ENCODE results near the gene LZTS3. TPM values are rescaled to one million over a fixed set of nuclear protein-coding genes. Genes with fewer than 3 reads are reported as not detected.
A peak's percentile ranks its signal among the peaks of the same experiment; 100 is the strongest.

LZTS3 gene
- total and polyA plus RNA-seq, 2 of the 13 experiments (the other 11 are each of a cell fraction or from before 2014, with no cell fraction given), result 10.1 to 31.3 TPM

- TF ChIP-seq ZMYM4 (CRISPR knock-in tag; IDR thresholded peaks at IDR 0.05) (peak; percentile 35; the same call in 1 of the 2 replicates), SOX6 (IDR thresholded peaks at IDR 0.05) (no peak), SOX6 (CRISPR knock-in tag; IDR thresholded peaks at IDR 0.05) (no peak), ZNF275 (CRISPR knock-in tag; IDR thresholded peaks at IDR 0.05; ENCODE audit: borderline replicate concordance) (no peak), SRSF9 (IDR thresholded peaks at IDR 0.05; ENCODE audit: borderline replicate concordance, insufficient read depth, low read depth, low read length, poor library complexity, severe bottlenecking) (no peak), SP4 (CRISPR knock-in tag; IDR thresholded peaks at IDR 0.05) (no peak), ZMYM2 (CRISPR knock-in tag; IDR thresholded peaks at IDR 0.05) (no peak), ZNF580 (CRISPR knock-in tag; IDR thresholded peaks at IDR 0.05; ENCODE audit: borderline replicate concordance, low read depth) (no peak), ZNF660 (CRISPR knock-in tag; IDR thresholded peaks at IDR 0.05; ENCODE audit: borderline replicate concordance, low read depth) (no peak), MZF1 (CRISPR knock-in tag; IDR thresholded peaks at IDR 0.05; ENCODE audit: borderline replicate concordance) (no peak), NAIF1 (CRISPR knock-in tag; IDR thresholded peaks at IDR 0.05; ENCODE audit: borderline replicate concordance) (no peak), ISL2 (CRISPR knock-in tag; IDR thresholded peaks at IDR 0.05) (no peak), FOXO4 (CRISPR knock-in tag; conservative IDR thresholded peaks at IDR 0.05) (no peak), POLR2AphosphoS2 (IDR thresholded peaks at IDR 0.05; ENCODE audit: low read depth, low read length) (no peak), NONO (IDR thresholded peaks at IDR 0.05) (no peak), NONO (CRISPR knock-in tag; conservative IDR thresholded peaks at IDR 0.05) (peak; percentile 32; the same call in 1 of the 2 replicates), ATF4 (CRISPR knock-in tag; IDR thresholded peaks at IDR 0.05) (no peak), ZNF512 (CRISPR knock-in tag; IDR thresholded peaks at IDR 0.05) (no peak), MNT (IDR thresholded peaks at IDR 0.05) (no peak), ATM (IDR thresholded peaks at IDR 0.05; ENCODE audit: borderline replicate concordance) (no peak), ZNF777 (CRISPR knock-in tag; IDR thresholded peaks at IDR 0.05) (no peak), PITX1 (CRISPR knock-in tag; IDR thresholded peaks at IDR 0.05) (no peak)
These were observed 10.0 kb downstream of the LZTS3 start (continued) for GRCh38 chr20:3163099-3164042.
